Measurements from ENCODE around the gene DNAH1.

The DNAH1 gene

GRCh38 chr3:52350416-52350815 is 34.3 kb downstream of the DNAH1 start:
- no peak for TF ChIP-seq CTCF (IDR thresholded peaks at IDR 0.05; ENCODE audit: low read depth, low read length)
- DNase-seq (ENCODE audit: extremely low read depth, low read depth): no peak

GRCh38 chr3:52350981-52351761 is 35.1 kb downstream of the DNAH1 start:
- DNase-seq (ENCODE audit: extremely low read depth, low read depth): no peak
- no peak for TF ChIP-seq CTCF (IDR thresholded peaks at IDR 0.05; ENCODE audit: low read depth, low read length)

- no peak for TF ChIP-seq CTCF (IDR thresholded peaks at IDR 0.05; ENCODE audit: low read depth, low read length)
- DNase-seq (ENCODE audit: extremely low read depth, low read depth): no peak
Observed at GRCh38 chr3:52351762-52352368, 35.7 kb downstream of the DNAH1 start.

- no peak for TF ChIP-seq CTCF (IDR thresholded peaks at IDR 0.05; ENCODE audit: low read depth, low read length)
- no peak for DNase-seq (ENCODE audit: extremely low read depth, low read depth)
Observed at GRCh38 chr3:52352566-52352965, 36.4 kb downstream of the DNAH1 start.

GRCh38 chr3:52353291-52353855 is 37.3 kb downstream of the DNAH1 start:
- no peak for DNase-seq (ENCODE audit: extremely low read depth, low read depth)

GRCh38 chr3:52354676-52355075 is 38.6 kb downstream of the DNAH1 start:
- no peak for TF ChIP-seq CTCF (IDR thresholded peaks at IDR 0.05; ENCODE audit: low read depth, low read length)
- DNase-seq (ENCODE audit: extremely low read depth, low read depth): no peak

More at GRCh38 chr3:52353291-52353855, 37.3 kb downstream of the DNAH1 start:
- TF ChIP-seq CTCF (IDR thresholded peaks at IDR 0.05; ENCODE audit: low read depth, low read length): no peak

GRCh38 chr3:52355526-52355925 is 39.4 kb downstream of the DNAH1 start:
- DNase-seq (ENCODE audit: extremely low read depth, low read depth): no peak
- no peak for TF ChIP-seq CTCF (IDR thresholded peaks at IDR 0.05; ENCODE audit: low read depth, low read length)

Measured in AG09319 (cell line).